Activated T-cell treated with anti-CD3 and anti-CD28 coated beads for 24 hours (primary cell): Measurements from ENCODE around the gene KCTD19.
A peak's percentile ranks its signal among the peaks of the same experiment; 100 is the strongest.
"Not testable (repeated sequence)": the region's sequence is repeated elsewhere in the genome, so short reads cannot be mapped to it uniquely, and the experiment has no call there.

Experiments used
- DNase-seq: peaks from one replicate; pipeline ENCODE4 v3.0.0-alpha.2; 2020; ENCODE audit warnings: low read depth

KCTD19 gene

DNA sequence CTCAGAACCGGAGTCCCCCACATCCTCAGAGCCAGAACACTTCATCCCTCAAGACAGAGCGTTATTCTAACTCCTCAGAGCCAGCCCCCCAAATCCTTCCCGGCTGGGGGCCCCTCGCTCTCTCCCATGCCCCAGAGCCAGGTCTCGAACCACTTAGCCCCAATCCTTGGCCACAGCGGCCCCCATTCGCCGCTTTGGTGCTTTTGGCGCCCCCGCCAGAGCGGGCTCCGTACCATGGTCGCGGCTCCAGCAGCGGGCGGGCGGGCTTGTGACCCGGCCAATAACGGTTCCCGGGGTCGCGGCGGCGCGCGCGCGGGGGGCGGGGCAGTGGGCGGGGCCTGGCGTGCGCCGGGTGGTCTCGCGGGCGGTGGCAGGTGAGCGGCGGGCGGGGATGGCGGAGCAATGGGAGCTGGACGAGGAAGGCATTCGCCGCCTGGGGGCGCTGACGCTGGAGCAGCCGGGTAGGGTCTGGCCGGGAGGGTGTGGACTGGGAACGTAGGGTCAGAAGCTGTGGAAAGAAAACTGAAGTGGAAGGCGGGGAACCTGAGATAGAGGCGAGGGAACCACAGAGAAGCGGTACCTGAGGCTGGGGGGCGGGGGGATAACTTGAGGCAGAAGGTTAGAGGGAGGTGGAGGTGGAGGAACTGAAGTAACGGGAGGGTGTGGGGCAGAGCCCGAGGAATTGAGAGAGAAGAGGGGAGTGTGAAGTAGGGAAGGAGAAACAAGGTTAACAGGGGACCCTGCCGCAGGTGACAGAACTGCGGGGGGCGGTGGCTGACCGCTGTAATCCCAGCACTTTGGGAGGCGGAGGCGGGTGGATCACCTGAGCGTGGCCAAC lies at the start of gene KCTD19, which contains the start of gene LRRC36:
Gene KCTD19 (minus strand): TSS at position 270 of the 838 bp plus-strand sequence. CDS start 34 bp downstream, at position 236.
Gene LRRC36 (plus strand): TSS at position 344 of the 838 bp plus-strand sequence. CDS start 48 bp downstream, at position 392.
- DNase-seq: peak; percentile 59

GRCh38 chr16:67376012-67376411 lies 49.5 kb upstream of the KCTD19 start:
- not testable (repeated sequence) for DNase-seq

DNA sequence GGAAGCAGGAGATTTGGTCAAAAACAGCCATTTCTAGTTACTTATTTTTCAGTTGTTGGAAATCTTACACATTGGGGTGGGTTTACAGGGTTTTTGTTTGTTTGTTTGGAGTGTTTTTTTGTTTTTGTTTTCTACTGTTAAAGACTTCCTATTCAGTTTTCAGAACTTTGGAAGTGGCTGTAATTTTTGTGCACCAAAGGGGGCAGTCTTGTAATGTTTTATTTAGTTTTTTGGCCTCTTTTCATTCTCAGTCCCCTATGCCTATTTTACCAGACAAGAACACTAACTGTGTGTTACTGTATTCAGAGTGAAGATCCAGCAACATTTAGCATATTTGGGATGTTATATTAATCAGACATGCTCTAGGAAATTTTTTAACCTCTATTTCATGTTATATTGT lies 46.1 kb upstream of the KCTD19 start:
- DNase-seq: no peak

GRCh38 chr16:67370661-67371060 lies 44.1 kb upstream of the KCTD19 start:
- DNase-seq: no peak

DNA sequence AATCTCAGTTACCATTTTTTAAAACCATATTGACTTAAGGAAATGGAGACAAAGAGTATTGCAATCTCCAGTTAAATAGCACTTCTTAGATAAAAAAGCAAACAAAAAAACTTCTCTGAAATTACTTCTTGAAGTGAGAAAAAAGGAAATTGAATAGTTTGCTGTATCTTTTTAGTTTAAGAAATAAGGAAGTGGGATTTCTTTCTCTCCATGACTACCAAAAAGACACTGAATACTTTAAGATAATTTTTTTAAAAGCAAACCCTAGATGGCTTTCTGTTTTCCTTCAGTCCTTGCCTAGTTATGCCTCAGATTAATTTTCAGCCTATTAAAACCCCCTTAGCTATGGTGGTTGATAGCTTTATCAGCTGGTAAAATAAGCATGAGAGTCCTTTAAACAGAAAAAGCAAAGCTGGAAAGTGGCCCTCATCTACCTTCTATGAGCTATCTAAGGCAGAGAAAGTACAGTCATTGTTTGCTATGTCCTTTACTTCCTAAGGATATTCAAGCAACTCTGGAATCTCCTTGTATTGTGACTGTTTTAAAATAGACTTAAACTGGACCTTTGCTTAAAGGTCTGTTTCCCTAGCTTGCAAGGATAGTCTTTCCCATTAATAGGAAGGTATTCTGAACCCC lies 38.2 kb upstream of the KCTD19 start:
- no peak for DNase-seq

DNA sequence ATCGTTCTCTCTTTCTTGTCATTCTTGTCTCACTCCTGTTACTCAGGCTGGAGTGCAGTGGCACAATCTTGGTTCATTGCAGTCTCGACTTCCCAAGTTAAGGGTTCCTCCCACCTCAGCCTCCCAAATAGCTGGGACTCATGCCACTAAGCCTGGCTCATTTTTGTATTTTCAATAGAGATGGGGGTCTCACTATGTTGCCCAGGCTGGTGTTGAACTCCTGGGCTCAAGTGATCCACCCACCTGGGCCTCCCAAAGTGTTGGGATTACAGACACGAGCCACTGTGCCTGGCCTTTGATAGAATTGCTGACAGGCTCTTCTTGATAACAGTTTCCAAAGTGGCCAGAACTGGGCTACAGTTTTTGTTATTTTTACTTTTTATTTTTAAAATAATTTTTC lies 34.5 kb upstream of the KCTD19 start:
- no peak for DNase-seq

- not testable (repeated sequence) for DNase-seq
Observed at GRCh38 chr16:67359540-67360269, 33.2 kb upstream of the KCTD19 start.

- no peak for DNase-seq
Observed at GRCh38 chr16:67357561-67357960, 31.0 kb upstream of the KCTD19 start.

- no peak for DNase-seq
Observed at GRCh38 chr16:67356396-67356795, 29.9 kb upstream of the KCTD19 start.

DNA sequence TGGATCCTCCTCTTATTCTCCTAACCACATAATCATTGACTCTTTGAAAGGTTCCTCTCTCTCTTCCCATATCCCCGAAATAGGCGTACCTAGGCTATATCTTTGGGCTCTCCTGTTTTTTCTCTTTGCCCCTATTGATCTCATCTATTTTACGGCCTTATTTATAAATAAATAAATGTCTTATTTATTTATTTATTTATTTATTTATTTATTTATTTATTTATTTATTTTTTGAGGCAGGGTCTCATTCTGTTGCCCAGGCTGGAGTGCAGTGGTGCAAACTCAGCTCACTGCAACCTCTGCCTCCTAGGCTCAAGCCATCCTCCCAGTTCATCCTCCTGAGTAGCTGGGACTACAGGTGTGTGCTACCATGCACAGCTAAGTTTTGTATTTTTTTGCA lies 25.9 kb upstream of the KCTD19 start:
- not testable (repeated sequence) for DNase-seq

DNA sequence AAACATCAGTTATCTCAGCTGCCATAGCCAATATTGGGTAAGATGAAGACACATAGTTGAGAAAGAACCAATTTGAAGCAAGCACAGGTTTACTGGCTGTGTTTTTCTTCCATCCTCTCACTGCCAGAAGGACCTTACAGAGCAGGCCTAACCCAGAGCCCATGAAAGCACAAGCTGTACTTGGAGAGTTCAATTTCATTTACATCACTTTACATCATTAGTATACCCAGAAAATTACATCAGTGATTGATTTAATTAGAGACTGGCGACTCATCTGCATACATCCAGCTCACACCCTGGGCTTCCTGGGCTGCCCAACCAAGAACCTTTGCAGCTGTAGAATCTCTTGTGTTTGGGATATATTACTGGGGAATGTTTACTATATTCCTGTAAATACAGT lies 23.8 kb upstream of the KCTD19 start:
- DNase-seq: no peak

DNA sequence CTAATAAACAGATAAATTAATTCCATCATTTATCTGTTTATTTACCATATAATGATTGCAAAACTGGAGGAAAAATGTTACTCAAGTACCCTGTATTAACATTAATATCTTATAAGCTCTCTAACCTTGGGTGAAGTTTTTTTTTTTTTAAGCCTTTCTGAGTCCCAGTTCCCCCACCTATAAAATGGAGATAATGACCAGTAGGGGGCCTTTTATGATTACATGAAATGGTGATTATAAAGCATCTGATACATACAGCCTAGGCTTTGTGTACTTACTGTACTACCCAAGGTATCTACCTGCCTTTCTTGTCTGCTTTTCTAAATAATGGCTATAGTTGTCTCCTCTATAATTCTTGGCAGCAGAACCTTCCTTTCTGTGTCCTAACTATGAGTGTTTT lies 22.6 kb upstream of the KCTD19 start:
- DNase-seq: no peak

DNA sequence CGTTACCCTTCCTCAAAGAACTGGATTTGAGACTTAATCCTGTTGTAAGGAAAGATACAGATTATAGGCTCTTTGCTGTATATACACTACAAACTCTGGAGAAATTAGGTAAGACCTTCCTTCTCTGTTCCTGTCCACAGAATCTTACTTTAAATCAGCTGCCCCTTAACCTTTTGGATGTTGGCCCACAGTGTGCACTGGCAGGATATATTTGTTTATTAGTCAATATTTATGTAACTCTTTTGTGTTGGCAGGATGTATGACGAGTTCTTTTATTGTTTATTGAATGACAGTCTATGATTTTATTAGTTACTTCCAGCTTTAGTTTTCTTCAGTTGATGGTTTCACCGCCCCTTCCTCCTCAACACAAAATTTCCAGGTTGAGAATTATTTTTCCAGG lies 19.8 kb upstream of the KCTD19 start:
- no peak for DNase-seq

DNA sequence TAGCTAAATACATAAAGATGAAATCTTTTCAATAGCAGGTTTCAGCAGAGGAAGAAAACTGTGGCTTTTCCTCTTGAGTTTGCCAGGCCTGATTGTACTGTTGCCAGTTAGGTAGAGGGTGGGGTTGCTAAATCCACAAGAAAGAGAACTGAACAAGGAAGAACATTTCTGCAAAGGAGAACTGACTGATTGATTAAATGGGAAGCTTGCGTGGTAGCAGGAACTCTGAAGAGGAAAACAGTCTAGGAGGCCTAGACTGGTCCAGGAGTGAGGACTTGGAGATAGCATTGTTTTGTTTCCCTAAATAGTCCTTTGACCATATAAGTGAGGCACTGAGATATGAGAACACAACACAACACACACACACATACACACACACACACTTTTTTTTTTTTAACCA lies 18.9 kb upstream of the KCTD19 start:
- DNase-seq: no peak

DNA sequence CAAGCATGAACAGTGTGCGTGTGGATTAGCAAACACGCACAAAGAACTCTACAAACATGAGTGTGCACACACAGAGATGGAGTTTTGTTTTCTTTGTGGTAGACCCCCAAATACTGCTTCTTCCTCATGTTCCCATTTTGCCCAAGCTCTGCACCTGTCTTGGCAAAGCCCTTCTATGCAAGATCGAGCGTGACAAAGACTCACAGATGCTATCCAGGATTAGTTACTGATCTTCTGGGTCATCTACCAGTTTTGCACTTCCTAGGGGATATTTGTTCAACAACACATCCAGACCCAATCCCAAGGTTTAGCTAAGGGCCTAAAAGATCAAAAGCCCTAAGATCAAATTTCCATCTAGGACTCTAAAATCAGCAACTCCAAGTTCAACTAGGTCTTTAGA lies 16.1 kb upstream of the KCTD19 start:
- no peak for DNase-seq

- DNase-seq: no peak
Observed at GRCh38 chr16:67341250-67341649, 14.7 kb upstream of the KCTD19 start.

DNA sequence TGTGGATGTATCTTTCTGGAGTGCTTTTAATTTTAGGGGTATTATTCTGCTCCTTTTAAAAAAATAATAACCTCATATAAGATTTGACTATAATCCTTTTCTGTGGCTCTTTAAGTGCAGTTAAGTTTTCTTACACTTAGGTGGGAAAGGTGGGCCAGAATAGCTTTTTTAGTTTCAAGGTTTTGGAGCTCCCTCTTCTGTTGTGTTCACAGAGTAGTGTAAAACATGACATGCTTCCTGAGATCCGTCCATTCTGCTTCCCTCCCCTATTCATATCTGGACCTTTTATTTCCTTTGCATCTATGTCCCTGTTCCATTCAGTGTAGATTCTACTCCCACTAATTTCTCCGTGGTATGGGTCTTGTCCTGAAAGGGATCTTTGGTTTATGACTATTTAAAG lies 12.9 kb upstream of the KCTD19 start:
- no peak for DNase-seq

GRCh38 chr16:67336648-67337047 lies 10.1 kb upstream of the KCTD19 start:
- no peak for DNase-seq

DNA sequence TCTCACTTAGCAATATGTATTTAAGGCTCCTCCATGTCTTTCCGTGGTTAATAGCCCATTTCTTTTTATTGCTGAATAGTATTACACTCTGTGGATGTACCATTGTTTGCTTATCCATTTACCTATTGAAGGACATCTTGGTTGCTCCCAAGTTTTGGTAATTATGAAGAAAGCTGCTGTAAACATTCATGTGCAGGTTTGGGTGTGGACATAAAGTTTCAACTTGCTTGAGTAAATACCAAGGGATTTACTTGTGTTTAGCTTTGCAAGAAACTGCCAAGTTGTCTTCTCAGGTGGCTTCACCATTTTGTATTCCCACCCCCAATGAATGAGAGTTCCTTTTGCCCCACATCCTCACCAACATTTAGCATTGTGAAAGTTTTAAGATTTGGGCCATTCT lies 9.6 kb upstream of the KCTD19 start:
- DNase-seq: no peak

- no peak for DNase-seq
Observed at GRCh38 chr16:67333315-67333714, 6.8 kb upstream of the KCTD19 start.

- no peak for DNase-seq
Observed at GRCh38 chr16:67329901-67330300, 3.4 kb upstream of the KCTD19 start.

DNA sequence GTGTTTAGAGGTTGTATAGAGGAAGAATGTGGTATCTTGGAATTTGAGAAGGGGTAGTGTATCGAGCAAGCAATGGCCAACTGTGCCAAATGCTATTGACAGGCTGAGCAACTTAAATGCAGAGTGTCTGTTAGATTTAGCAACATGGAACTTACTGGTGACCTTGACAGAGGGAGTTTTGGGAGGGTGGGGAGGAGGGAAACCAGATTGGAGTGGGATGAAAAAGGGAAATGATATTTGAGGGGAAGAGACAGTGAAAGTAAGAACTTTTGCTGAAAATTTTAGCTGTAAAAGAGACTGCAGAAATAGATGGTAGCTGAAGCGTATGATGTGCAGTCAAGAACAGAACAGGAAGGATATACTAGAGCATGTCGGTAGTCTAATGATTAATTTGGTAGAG lies 1.2 kb upstream of the KCTD19 start:
- no peak for DNase-seq

DNA sequence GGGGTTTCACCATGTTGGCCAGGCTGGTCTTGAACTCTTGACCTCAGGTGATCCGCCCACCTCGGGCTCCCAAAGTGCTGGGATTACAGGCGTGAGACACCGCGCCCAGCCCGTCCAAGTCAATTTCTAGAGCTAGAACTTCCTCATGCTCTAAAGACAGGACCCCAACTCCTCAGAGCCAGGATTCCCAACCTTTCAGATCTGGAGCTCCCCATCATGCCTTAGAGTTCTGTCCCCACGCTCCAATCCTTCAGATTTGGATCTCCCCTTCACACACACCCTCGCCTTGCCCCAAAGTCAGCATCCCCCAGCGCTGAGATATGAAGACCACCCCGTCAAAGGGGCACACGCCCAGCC lies 448 bp downstream of the KCTD19 start:
- no peak for DNase-seq
